T-helper 2 cell treated with Interferon-gamma antibody and Interleukin-4, amounts not matched to agents 5 μg/mL and 100 μg/mL, for 36 hours (primary cell): ENCODE data around the gene EPS8L3.
A peak's percentile ranks its signal among the peaks of the same experiment; 100 is the strongest.
"Not testable (repeated sequence)": the region's sequence is repeated elsewhere in the genome, so short reads cannot be mapped to it uniquely, and the experiment has no call there.

Experiments used
- DNase-seq: peaks from one replicate; pipeline ENCODE4 v3.0.0; 2021; ENCODE audit warnings: low spot score
- H3K27ac Mint-ChIP-seq: one replicate; pipeline ENCODE4 v1.8.0; 2021; ENCODE audit warnings: mild to moderate bottlenecking, mixed read lengths
- H3K27me3 Mint-ChIP-seq: one replicate; pipeline ENCODE4 v1.8.0; 2021; ENCODE audit warnings: low read depth, mixed read lengths
- H3K36me3 Mint-ChIP-seq: one replicate; pipeline ENCODE4 v1.8.0; 2021; ENCODE audit warnings: low read depth, mixed read lengths
- H3K4me1 Mint-ChIP-seq: one replicate; pipeline ENCODE4 v1.8.0; 2021; ENCODE audit warnings: low read depth, mixed read lengths
- H3K4me3 Mint-ChIP-seq: one replicate; pipeline ENCODE4 v1.8.0; 2022; ENCODE audit warnings: mild to moderate bottlenecking, moderate library complexity, mixed read lengths
- H3K9me3 Mint-ChIP-seq: one replicate; pipeline ENCODE4 v1.8.0; 2021; ENCODE audit warnings: mixed read lengths

Gene EPS8L3

GRCh38 chr1:109716121-109716520 lies 47.6 kb downstream of the EPS8L3 start:
- Mint-ChIP-seq H3K36me3 (no peaks in the 10 kb centered on the region), H3K9me3 (no peaks in the 10 kb centered on the region), H3K4me3 (no peak overlapping the region), H3K27me3 (no peaks in the 10 kb centered on the region), H3K27ac (no peak overlapping the region), H3K4me1 (no peaks in the 10 kb centered on the region)
- DNase-seq: no peak

GRCh38 chr1:109714661-109715372 lies 48.9 kb downstream of the EPS8L3 start:
- no peaks in the 10 kb centered on the region for H3K27me3 Mint-ChIP-seq
- no peak overlapping the region for H3K4me3 Mint-ChIP-seq
- DNase-seq: no peak
- no peaks in the 10 kb centered on the region for H3K4me1 Mint-ChIP-seq
- no peak overlapping the region for H3K27ac Mint-ChIP-seq
- H3K9me3 Mint-ChIP-seq: no peaks in the 10 kb centered on the region
- no peaks in the 10 kb centered on the region for H3K36me3 Mint-ChIP-seq

DNA sequence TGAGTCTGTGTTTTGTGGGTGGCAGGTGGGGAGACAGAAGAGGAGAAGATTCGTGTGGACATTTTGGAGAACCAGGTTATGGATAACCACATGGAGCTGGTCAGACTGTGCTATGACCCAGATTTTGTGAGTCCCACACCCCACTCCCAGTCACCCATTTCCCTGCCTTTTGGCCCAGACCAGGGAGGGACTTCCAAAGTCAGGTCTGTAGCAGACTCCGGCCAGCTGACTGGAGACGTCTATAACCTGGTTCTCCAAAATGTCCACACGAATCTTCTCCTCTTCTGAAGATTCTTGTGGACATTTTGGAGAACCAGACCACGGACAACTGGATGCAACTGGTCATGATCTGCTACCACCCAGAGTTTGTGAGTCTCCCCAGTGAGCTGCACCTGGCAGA lies 50.1 kb downstream of the EPS8L3 start:
- Mint-ChIP-seq H3K4me3 (no peak overlapping the region), H3K27me3 (no peaks in the 10 kb centered on the region), H3K4me1 (no peaks in the 10 kb centered on the region), H3K36me3 (peaks cover 1% of the 10 kb centered on the region), H3K27ac (no peak overlapping the region), H3K9me3 (peaks cover 10% of the 10 kb centered on the region)
- DNase-seq: no peak

- Mint-ChIP-seq H3K4me1 (no peaks in the 10 kb centered on the region), H3K4me3 (no peak overlapping the region), H3K36me3 (peaks cover 4% of the 10 kb centered on the region), H3K9me3 (peaks cover 14% of the 10 kb centered on the region), H3K27ac (no peak overlapping the region), H3K27me3 (no peaks in the 10 kb centered on the region)
- DNase-seq: no peak
Measured at GRCh38 chr1:109712321-109712864, 51.3 kb downstream of the EPS8L3 start.

GRCh38 chr1:109711593-109712320 lies 52.0 kb downstream of the EPS8L3 start, which contains the start of gene GSTM5:
Gene GSTM5 (plus strand): TSS chr1:109712251. CDS start chr1:109712313, 62 bp downstream.
- not testable (repeated sequence) for H3K4me1 Mint-ChIP-seq, H3K27me3 Mint-ChIP-seq, DNase-seq, H3K36me3 Mint-ChIP-seq
- peaks cover 14% of the 10 kb centered on the region for H3K9me3 Mint-ChIP-seq
- H3K4me3 Mint-ChIP-seq: peak within 1 kb of the TSS; percentile 86
- peak within 1 kb of the TSS; percentile 90 for H3K27ac Mint-ChIP-seq

DNA sequence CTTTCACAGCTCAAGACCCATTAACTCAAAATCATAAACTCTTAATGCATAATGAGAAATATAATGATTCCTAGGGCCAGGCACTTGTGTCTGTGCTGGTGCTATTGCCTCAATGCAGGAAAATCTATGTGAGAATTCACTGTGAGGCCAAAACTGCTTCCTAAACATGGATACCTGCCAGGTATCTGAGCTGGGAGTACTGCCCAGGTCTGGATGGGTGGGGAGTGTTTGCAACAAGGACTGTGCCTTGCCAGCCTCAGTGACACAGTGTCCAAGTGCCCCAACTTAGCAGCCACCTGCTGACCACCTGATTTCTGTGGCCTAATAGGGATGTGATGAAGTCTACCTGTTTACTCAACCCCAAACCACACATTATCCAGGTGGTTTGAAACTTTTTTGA lies 53.9 kb downstream of the EPS8L3 start:
- not testable (repeated sequence) for H3K36me3 Mint-ChIP-seq, DNase-seq, H3K27me3 Mint-ChIP-seq, H3K4me1 Mint-ChIP-seq, H3K27ac Mint-ChIP-seq, H3K4me3 Mint-ChIP-seq
- peaks cover 14% of the 10 kb centered on the region for H3K9me3 Mint-ChIP-seq

DNA sequence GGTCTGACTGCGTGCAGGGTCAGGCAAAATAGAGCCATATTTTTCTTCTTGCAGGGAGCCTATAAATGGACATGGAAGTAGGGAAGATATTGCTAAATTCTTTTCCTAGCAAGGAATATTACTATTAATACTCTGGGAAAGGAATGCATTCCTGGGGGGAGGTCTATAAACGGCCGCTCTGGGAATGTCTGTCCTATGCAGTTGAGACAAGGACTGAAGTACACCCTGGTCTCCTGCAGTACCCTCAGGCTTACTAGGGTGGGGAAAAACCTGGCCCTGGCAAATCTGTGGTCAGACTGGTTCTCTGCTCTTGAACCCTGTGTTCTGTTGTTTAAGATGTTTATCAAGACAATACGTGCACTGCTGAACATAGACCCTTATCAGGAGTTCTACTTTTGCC lies 54.8 kb downstream of the EPS8L3 start:
- not testable (repeated sequence) for H3K27ac Mint-ChIP-seq, H3K36me3 Mint-ChIP-seq, H3K4me1 Mint-ChIP-seq, DNase-seq, H3K27me3 Mint-ChIP-seq, H3K4me3 Mint-ChIP-seq
- peaks cover 14% of the 10 kb centered on the region for H3K9me3 Mint-ChIP-seq

- Mint-ChIP-seq H3K27me3 (no peaks in the 10 kb centered on the region), H3K27ac (no peak overlapping the region), H3K4me1 (no peaks in the 10 kb centered on the region), H3K9me3 (peaks cover 14% of the 10 kb centered on the region), H3K36me3 (peaks cover 4% of the 10 kb centered on the region), H3K4me3 (no peak overlapping the region)
- DNase-seq: no peak
Measured at GRCh38 chr1:109705411-109705810, 58.3 kb downstream of the EPS8L3 start.

DNA sequence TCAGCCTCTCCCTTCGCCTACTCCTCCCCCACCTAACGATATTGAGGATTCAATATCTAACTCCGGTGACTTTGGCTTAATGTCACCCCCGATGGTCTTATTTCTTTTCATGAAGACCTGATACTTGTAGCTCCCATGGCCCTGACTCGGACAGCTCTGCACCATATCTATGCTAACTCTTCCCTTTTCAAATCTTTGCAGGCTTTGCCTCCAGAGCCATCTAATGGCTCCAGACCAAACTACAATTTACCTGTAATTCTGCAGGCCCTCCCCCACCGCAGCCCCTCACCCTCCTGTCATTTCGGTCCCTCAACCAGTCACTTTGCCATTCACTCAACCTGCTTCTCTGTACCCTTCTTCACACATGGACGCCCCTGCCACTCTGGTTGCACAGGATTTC lies 59.5 kb downstream of the EPS8L3 start:
- Mint-ChIP-seq H3K36me3 (peaks cover 2% of the 10 kb centered on the region), H3K4me1 (no peaks in the 10 kb centered on the region), H3K27me3 (no peaks in the 10 kb centered on the region), H3K4me3 (no peak overlapping the region), H3K9me3 (peaks cover 10% of the 10 kb centered on the region), H3K27ac (no peak overlapping the region)
- DNase-seq: no peak

DNA sequence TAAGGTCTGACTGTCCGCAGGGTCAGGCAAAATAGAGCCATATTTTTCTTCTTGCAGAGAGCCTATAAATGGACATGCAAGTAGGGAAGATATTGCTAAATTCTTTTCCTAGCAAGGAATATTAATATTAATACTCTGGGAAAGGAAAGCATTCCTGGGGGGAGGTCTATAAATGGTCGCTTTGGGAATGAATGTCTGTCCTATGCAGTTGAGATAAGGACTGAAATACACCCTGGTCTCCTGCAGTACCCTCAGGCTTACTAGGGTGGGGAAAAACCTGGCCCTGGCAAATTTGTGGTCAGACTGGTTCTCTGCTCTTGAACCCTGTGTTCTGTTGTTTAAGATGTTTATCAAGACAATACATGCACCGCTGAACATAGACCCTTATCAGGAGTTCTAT lies 60.8 kb downstream of the EPS8L3 start:
- H3K4me3 Mint-ChIP-seq, H3K27ac Mint-ChIP-seq, H3K36me3 Mint-ChIP-seq, H3K27me3 Mint-ChIP-seq, H3K9me3 Mint-ChIP-seq, DNase-seq, H3K4me1 Mint-ChIP-seq: not testable (repeated sequence)
